H9 (cell line): ENCODE results near the gene ACSBG1. TPM values are rescaled to one million over a fixed set of nuclear protein-coding genes. Genes with fewer than 3 reads are reported as not detected.

Experiments
- DNase-seq: peaks from one replicate; pipeline ENCODE4 v3.0.0-alpha.2; 2017
- H2AFZ ChIP-seq: one replicate; pipeline ENCODE4 v1.6.1; 2013; ENCODE audit warnings: mild to moderate bottlenecking, low read length, control low read depth, moderate library complexity
- H2AK5ac ChIP-seq: 2 replicates; pipeline ENCODE4 v1.6.1; 2013; ENCODE audit warnings: low read length, control low read depth, mixed read lengths; ENCODE audit not compliant: insufficient read length
- H2BK120ac ChIP-seq: one replicate; pipeline ENCODE4 v1.6.1; 2013; ENCODE audit warnings: low read depth, mild to moderate bottlenecking, low read length, control low read depth, inconsistent platforms; ENCODE audit not compliant: poor library complexity, severe bottlenecking
- H2BK12ac ChIP-seq: 2 replicates; pipeline ENCODE4 v1.6.1; 2013; ENCODE audit warnings: low read length, control low read depth, mixed read lengths, low read depth; ENCODE audit not compliant: insufficient read length
- H2BK15ac ChIP-seq: 2 replicates; pipeline ENCODE4 v1.6.1; 2013; ENCODE audit warnings: low read depth, low read length, control low read depth
- H2BK20ac ChIP-seq: one replicate; pipeline ENCODE4 v1.6.1; 2013; ENCODE audit warnings: low read depth, mild to moderate bottlenecking, low read length, control low read depth, inconsistent platforms; ENCODE audit not compliant: poor library complexity, severe bottlenecking
- H2BK5ac ChIP-seq: 2 replicates; pipeline ENCODE4 v1.6.1; 2013; ENCODE audit warnings: low read length, control low read depth, mixed read lengths; ENCODE audit not compliant: insufficient read length
- H3K14ac ChIP-seq: 2 replicates; pipeline ENCODE4 v1.6.1; 2013; ENCODE audit warnings: low read length, control low read depth; ENCODE audit not compliant: insufficient read depth
- H3K18ac ChIP-seq: 2 replicates; pipeline ENCODE4 v1.6.1; 2013; ENCODE audit warnings: low read depth, mild to moderate bottlenecking, mixed read lengths, low read length, control low read depth; ENCODE audit not compliant: insufficient read length
- H3K23ac ChIP-seq: 2 replicates; pipeline ENCODE4 v1.6.1; 2013; ENCODE audit warnings: low read length, control low read depth, mixed read lengths, low read depth; ENCODE audit not compliant: insufficient read length
- H3K23me2 ChIP-seq: 2 replicates; pipeline ENCODE4 v1.6.1; 2013; ENCODE audit warnings: low read depth, mild to moderate bottlenecking, mixed read lengths, low read length, control low read depth; ENCODE audit not compliant: insufficient read length, poor library complexity, severe bottlenecking
- H3K27ac ChIP-seq: 2 replicates; pipeline ENCODE4 v1.5.1; 2013; ENCODE audit warnings: low read length, control low read depth, mixed read lengths, low read depth; ENCODE audit not compliant: insufficient read length
- H3K27me3 ChIP-seq: 2 replicates; pipeline ENCODE4 v1.6.1; 2013; ENCODE audit warnings: low read length, control low read depth, inconsistent platforms; ENCODE audit not compliant: insufficient read depth
- H3K4ac ChIP-seq: 2 replicates; pipeline ENCODE4 v1.6.1; 2013; ENCODE audit warnings: low read depth, mild to moderate bottlenecking, control low read depth, inconsistent platforms, low read length, moderate library complexity
- H3K4me1 ChIP-seq: 2 replicates; pipeline ENCODE4 v1.6.1; 2013; ENCODE audit warnings: low read length, control low read depth, inconsistent platforms; ENCODE audit not compliant: insufficient read depth
- H3K4me2 ChIP-seq: 2 replicates; pipeline ENCODE4 v1.6.1; 2013; ENCODE audit warnings: low read length, control low read depth, mixed read lengths; ENCODE audit not compliant: insufficient read length, insufficient read depth
- H3K56ac ChIP-seq: 2 replicates; pipeline ENCODE4 v1.6.1; 2013; ENCODE audit warnings: low read depth, mild to moderate bottlenecking, mixed read lengths, low read length, control low read depth; ENCODE audit not compliant: insufficient read length
- H3K79me1 ChIP-seq: 2 replicates; pipeline ENCODE4 v1.6.1; 2013; ENCODE audit warnings: low read depth, mild to moderate bottlenecking, moderate library complexity, low read length, control low read depth, inconsistent platforms; ENCODE audit not compliant: insufficient read depth, poor library complexity, severe bottlenecking
- H3K79me2 ChIP-seq: 2 replicates; pipeline ENCODE4 v1.6.1; 2013; ENCODE audit warnings: low read length, control low read depth, inconsistent platforms; ENCODE audit not compliant: insufficient read depth
- H3K9ac ChIP-seq: 2 replicates; pipeline ENCODE4 v1.6.1; 2013; ENCODE audit warnings: low read length, control low read depth, mixed read lengths; ENCODE audit not compliant: insufficient read length; ENCODE audit errors: extremely low read depth
- H3K9me3 ChIP-seq: one replicate; pipeline ENCODE4 v1.6.1; 2013; ENCODE audit warnings: low read depth, low read length, inconsistent platforms; ENCODE audit not compliant: control insufficient read depth
- H3T11ph ChIP-seq: one replicate; pipeline ENCODE4 v1.6.1; 2013; ENCODE audit warnings: mild to moderate bottlenecking, low read length, control low read depth, inconsistent platforms
- H4K20me1 ChIP-seq: one replicate; pipeline ENCODE4 v1.6.1; 2013; ENCODE audit not compliant: control insufficient read depth, insufficient read length, insufficient read depth
- H4K5ac ChIP-seq: 2 replicates; pipeline ENCODE4 v1.6.1; 2013; ENCODE audit warnings: low read depth, mild to moderate bottlenecking, mixed read lengths, low read length, control low read depth; ENCODE audit not compliant: insufficient read length
- H4K8ac ChIP-seq: replicated peaks from 2 replicates; pipeline ENCODE4 v1.6.1; 2013; ENCODE audit warnings: low read length, control low read depth, mixed read lengths, low read depth; ENCODE audit not compliant: insufficient read length
- H4K91ac ChIP-seq: 2 replicates; pipeline ENCODE4 v1.6.1; 2013; ENCODE audit warnings: low read depth, mild to moderate bottlenecking, moderate library complexity, mixed read lengths, low read length, control low read depth; ENCODE audit not compliant: insufficient read length
- H3K27ac Mint-ChIP-seq, 3 experiments: 2 replicates in 2 of 3; 3 replicates in 1 of 3; pipeline ENCODE4 v1.8.0; 2020 to 2021; ENCODE audit warnings: mixed read lengths in 3 of 3, mild to moderate bottlenecking in 1 of 3, moderate library complexity in 1 of 3
- H3K27me3 Mint-ChIP-seq: 2 replicates; pipeline ENCODE4 v1.8.0; 2021; ENCODE audit warnings: low read depth, mild to moderate bottlenecking, moderate library complexity, mixed read lengths
- H3K36me3 Mint-ChIP-seq, 3 experiments: 2 replicates in 2 of 3; 3 replicates in 1 of 3; pipeline ENCODE4 v1.8.0; 2020 to 2021; ENCODE audit warnings: low read depth in 3 of 3, mixed read lengths in 3 of 3; ENCODE audit not compliant: insufficient read depth in 1 of 3
- H3K4me1 Mint-ChIP-seq, 2 experiments: 2 replicates each; pipeline ENCODE4 v1.8.0; 2020; ENCODE audit warnings: mixed read lengths in 2 of 2
- H3K4me3 Mint-ChIP-seq, 2 experiments: 2 replicates in 1 of 2; 3 replicates in 1 of 2; pipeline ENCODE4 v1.8.0; 2020 to 2021; ENCODE audit warnings: mild to moderate bottlenecking in 2 of 2, mixed read lengths in 2 of 2, moderate library complexity in 1 of 2
- H3K9me3 Mint-ChIP-seq, 2 experiments: 2 replicates in 1 of 2; 3 replicates in 1 of 2; pipeline ENCODE4 v1.8.0; 2020; ENCODE audit warnings: mild to moderate bottlenecking in 2 of 2, mixed read lengths in 2 of 2, moderate library complexity in 1 of 2
- CTCF ChIP-seq: fragments of 200-600 bp; sonication (generic); conservative IDR thresholded peaks from 3 replicates; pipeline ENCODE4 v1.8.0; 2021; ENCODE audit warnings: antibody characterized with exemption, mild to moderate bottlenecking
- WGBS: extraction: QIAGEN DNeasy Blood & Tissue Kit; methylation state at CpG from one replicate; pipeline ENCODE4 v1.1.7; 2013; ENCODE audit warnings: missing lambda C conversion rate, low lambda C conversion rate, mixed read lengths; ENCODE audit not compliant: insufficient read length; ENCODE audit errors: extremely low coverage; 5-methylcytosine and 5-hydroxymethylcytosine counted together
- total RNA-seq: library from RNA; stranded (reverse); gene quantifications from 2 replicates; pipeline ENCODE4 v1.2.1, GENCODE V29; 2021

Gene ACSBG1
- total RNA-seq, 1 experiment from 2014 or later = 2.2 TPM

DNA sequence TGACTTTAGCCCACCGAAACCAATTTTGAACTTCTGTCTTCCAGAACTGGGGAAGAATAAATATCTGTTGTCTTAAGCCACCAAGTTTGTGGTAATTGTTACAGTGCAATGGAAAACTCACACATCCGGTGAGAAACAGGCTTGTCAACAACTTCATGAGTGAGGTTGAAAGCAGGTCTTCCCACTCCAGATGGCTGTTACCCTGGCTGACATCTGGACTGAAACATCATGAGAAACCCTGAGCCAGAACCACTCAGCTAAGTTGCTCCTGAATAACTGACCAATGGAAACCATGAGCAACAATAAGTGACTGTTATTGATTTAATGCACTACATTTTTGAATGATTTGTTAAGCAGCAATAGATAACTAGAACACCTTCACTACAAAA is 10.3 kb downstream of the ACSBG1 start:
- Histone ChIP-seq H2BK15ac (no peak overlapping the region), H4K91ac (no peak overlapping the region), H3K18ac (no peak overlapping the region), H2BK5ac (no peak overlapping the region), H3K4me1 (no peaks in the 10 kb centered on the region), H3K23me2 (no peaks in the 10 kb centered on the region), H3K4ac (no peak overlapping the region), H4K20me1 (no peaks in the 10 kb centered on the region), H2BK120ac (no peak overlapping the region), H3K14ac (no peak overlapping the region), H3K79me1 (no peaks in the 10 kb centered on the region), H2BK20ac (no peak overlapping the region), H4K5ac (no peak overlapping the region), H3T11ph (no peak overlapping the region), H4K8ac (no peak overlapping the region), H3K4me2 (no peak overlapping the region), H2BK12ac (no peak overlapping the region), H3K79me2 (no peaks in the 10 kb centered on the region), H2AK5ac (no peak overlapping the region), H3K27ac (no peak overlapping the region), H3K56ac (no peak overlapping the region), H2AFZ (no peak overlapping the region), H3K23ac (no peak overlapping the region), H3K9ac (no peak overlapping the region), H3K9me3 (no peaks in the 10 kb centered on the region), H3K27me3 (no peaks in the 10 kb centered on the region)
- Mint-ChIP-seq H3K9me3 (peaks cover 6 to 7% of the 10 kb centered on the region in 2 experiments; a peak in 4 of 5 replicates), H3K36me3 (peaks cover 0 to 7% (median 3%) of the 10 kb centered on the region in 3 experiments; a peak in 4 of 7 replicates), H3K4me1 (peaks cover 4 to 6% of the 10 kb centered on the region in 2 experiments; a peak in 3 of 4 replicates), H3K27me3 (no peaks in the 10 kb centered on the region), H3K27ac (no peak overlapping the region), H3K4me3 (no peak overlapping the region)
- TF ChIP-seq CTCF = no peak
- no peak for DNase-seq
- WGBS = no CpG with 5 or more reads among the region's 2 CpGs
